ENCODE results near the gene LIPI. TPM values are rescaled to one million over a fixed set of nuclear protein-coding genes. Genes with fewer than 3 reads are reported as not detected.

LIPI gene
- total RNA-seq, 1 experiment from 2014 or later, result not detected

GRCh38 chr21:14241297-14241696, 30.5 kb upstream of the LIPI start:
- no peak overlapping the region for H3K4me3 Mint-ChIP-seq (ENCODE audit: low read depth, unreplicated experiment)
- H3K9me3 Mint-ChIP-seq (ENCODE audit: low read depth, unreplicated experiment), result no peaks in the 10 kb centered on the region
- H3K4me1 Mint-ChIP-seq (ENCODE audit: low read depth, unreplicated experiment), result no peaks in the 10 kb centered on the region
- no peak overlapping the region for H3K27ac Mint-ChIP-seq (ENCODE audit: unreplicated experiment)
- intact Hi-C loops (cut with micrococcal nuclease; ENCODE audit: unreplicated experiment), result no loop called here
- no TSS peak for BruUV-seq (replicated peaks)
- no peaks in the 10 kb centered on the region for H3K36me3 Mint-ChIP-seq (ENCODE audit: insufficient read depth, unreplicated experiment)
- CTCF ChIA-PET, result no interaction called here
- no peak for DNase-seq
- TF ChIP-seq, protein P1, sequence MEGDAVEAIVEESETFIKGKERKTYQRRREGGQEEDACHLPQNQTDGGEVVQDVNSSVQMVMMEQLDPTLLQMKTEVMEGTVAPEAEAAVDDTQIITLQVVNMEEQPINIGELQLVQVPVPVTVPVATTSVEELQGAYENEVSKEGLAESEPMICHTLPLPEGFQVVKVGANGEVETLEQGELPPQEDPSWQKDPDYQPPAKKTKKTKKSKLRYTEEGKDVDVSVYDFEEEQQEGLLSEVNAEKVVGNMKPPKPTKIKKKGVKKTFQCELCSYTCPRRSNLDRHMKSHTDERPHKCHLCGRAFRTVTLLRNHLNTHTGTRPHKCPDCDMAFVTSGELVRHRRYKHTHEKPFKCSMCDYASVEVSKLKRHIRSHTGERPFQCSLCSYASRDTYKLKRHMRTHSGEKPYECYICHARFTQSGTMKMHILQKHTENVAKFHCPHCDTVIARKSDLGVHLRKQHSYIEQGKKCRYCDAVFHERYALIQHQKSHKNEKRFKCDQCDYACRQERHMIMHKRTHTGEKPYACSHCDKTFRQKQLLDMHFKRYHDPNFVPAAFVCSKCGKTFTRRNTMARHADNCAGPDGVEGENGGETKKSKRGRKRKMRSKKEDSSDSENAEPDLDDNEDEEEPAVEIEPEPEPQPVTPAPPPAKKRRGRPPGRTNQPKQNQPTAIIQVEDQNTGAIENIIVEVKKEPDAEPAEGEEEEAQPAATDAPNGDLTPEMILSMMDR (IDR thresholded peaks at IDR 0.05; ENCODE audit: unreplicated experiment), result no peak
- H3K27me3 Mint-ChIP-seq (ENCODE audit: unreplicated experiment), result no peaks in the 10 kb centered on the region

DNA sequence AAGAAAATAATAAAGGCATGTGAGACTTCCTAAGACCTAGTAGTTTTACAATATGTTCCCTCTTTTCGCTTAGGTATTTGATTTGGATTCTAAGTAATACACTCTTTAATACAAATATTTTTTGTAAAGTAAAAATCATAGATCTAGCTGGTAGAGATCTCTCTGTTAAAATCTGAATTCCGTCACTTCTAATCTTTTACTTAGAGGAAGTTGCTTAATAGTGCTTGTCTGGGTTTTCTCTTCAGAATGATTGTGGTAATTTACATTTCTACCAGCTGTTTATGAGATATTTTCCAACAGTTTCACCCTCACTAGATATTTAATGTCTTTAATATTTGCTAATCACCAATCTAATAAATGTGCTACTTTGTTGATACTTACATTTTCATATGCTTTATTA, 28.5 kb upstream of the LIPI start:
- no peaks in the 10 kb centered on the region for H3K9me3 Mint-ChIP-seq (ENCODE audit: low read depth, unreplicated experiment)
- DNase-seq, result no peak
- H3K4me1 Mint-ChIP-seq (ENCODE audit: low read depth, unreplicated experiment), result no peaks in the 10 kb centered on the region
- CTCF ChIA-PET, result no interaction called here
- intact Hi-C loops (cut with micrococcal nuclease; ENCODE audit: unreplicated experiment), result no loop called here
- BruUV-seq (replicated peaks), result no TSS peak
- TF ChIP-seq, protein P1 (IDR thresholded peaks at IDR 0.05; ENCODE audit: unreplicated experiment), result no peak
- H3K4me3 Mint-ChIP-seq (ENCODE audit: low read depth, unreplicated experiment), result no peak overlapping the region
- peaks cover 10% of the 10 kb centered on the region for H3K27me3 Mint-ChIP-seq (ENCODE audit: unreplicated experiment)
- no peak overlapping the region for H3K27ac Mint-ChIP-seq (ENCODE audit: unreplicated experiment)
- no peaks in the 10 kb centered on the region for H3K36me3 Mint-ChIP-seq (ENCODE audit: insufficient read depth, unreplicated experiment)

GRCh38 chr21:14236180-14236579, 25.4 kb upstream of the LIPI start:
- DNase-seq, result no peak
- H3K4me3 Mint-ChIP-seq (ENCODE audit: low read depth, unreplicated experiment), result no peak overlapping the region
- no peaks in the 10 kb centered on the region for H3K36me3 Mint-ChIP-seq (ENCODE audit: insufficient read depth, unreplicated experiment)
- BruUV-seq (replicated peaks), result no TSS peak
- TF ChIP-seq, protein P1 (IDR thresholded peaks at IDR 0.05; ENCODE audit: unreplicated experiment), result no peak
- peaks cover 15% of the 10 kb centered on the region for H3K27me3 Mint-ChIP-seq (ENCODE audit: unreplicated experiment)
- H3K27ac Mint-ChIP-seq (ENCODE audit: unreplicated experiment), result no peak overlapping the region
- intact Hi-C loops (cut with micrococcal nuclease; ENCODE audit: unreplicated experiment), result no loop called here
- no peaks in the 10 kb centered on the region for H3K9me3 Mint-ChIP-seq (ENCODE audit: low read depth, unreplicated experiment)
- H3K4me1 Mint-ChIP-seq (ENCODE audit: low read depth, unreplicated experiment), result no peaks in the 10 kb centered on the region
- CTCF ChIA-PET, result no interaction called here

DNA sequence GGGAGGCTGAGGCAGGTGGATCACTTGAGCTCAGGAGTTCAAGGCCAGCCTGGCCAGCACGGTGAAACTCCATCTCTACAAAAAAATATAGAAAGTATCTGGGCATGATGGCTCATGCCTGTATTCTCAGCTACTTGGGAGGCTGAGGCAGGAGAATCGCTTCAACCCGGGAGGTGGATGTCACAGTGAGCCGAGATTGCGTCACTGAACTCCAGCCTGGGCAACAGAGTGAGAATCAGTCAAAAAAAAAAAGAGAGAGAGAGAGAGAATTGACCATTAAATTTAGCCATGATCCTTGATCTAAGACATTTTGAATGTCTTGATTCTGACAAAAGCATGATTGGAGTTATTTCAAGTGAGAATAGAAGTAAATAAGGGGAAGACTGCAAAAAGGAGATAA, 24.3 kb upstream of the LIPI start:
- H3K27me3 Mint-ChIP-seq (ENCODE audit: unreplicated experiment), result peaks cover 15% of the 10 kb centered on the region
- H3K36me3 Mint-ChIP-seq (ENCODE audit: insufficient read depth, unreplicated experiment), result no peaks in the 10 kb centered on the region
- CTCF ChIA-PET, result no interaction called here
- H3K4me1 Mint-ChIP-seq (ENCODE audit: low read depth, unreplicated experiment), result no peaks in the 10 kb centered on the region
- no peak overlapping the region for H3K4me3 Mint-ChIP-seq (ENCODE audit: low read depth, unreplicated experiment)
- BruUV-seq (replicated peaks), result no TSS peak
- intact Hi-C loops (cut with micrococcal nuclease; ENCODE audit: unreplicated experiment), result no loop called here
- TF ChIP-seq, protein P1 (IDR thresholded peaks at IDR 0.05; ENCODE audit: unreplicated experiment), result no peak
- no peak for DNase-seq
- no peak overlapping the region for H3K27ac Mint-ChIP-seq (ENCODE audit: unreplicated experiment)
- no peaks in the 10 kb centered on the region for H3K9me3 Mint-ChIP-seq (ENCODE audit: low read depth, unreplicated experiment)

GRCh38 chr21:14229399-14229798, 18.6 kb upstream of the LIPI start:
- Mint-ChIP-seq H3K27me3 (ENCODE audit: unreplicated experiment) (peaks cover 6% of the 10 kb centered on the region), H3K36me3 (ENCODE audit: insufficient read depth, unreplicated experiment) (no peaks in the 10 kb centered on the region), H3K4me3 (ENCODE audit: low read depth, unreplicated experiment) (no peak overlapping the region), H3K27ac (ENCODE audit: unreplicated experiment) (no peak overlapping the region), H3K9me3 (ENCODE audit: low read depth, unreplicated experiment) (peaks cover 5% of the 10 kb centered on the region), H3K4me1 (ENCODE audit: low read depth, unreplicated experiment) (no peaks in the 10 kb centered on the region)
- TF ChIP-seq, protein P1 (IDR thresholded peaks at IDR 0.05; ENCODE audit: unreplicated experiment), result no peak
- intact Hi-C loops (cut with micrococcal nuclease; ENCODE audit: unreplicated experiment), result no loop called here
- no TSS peak for BruUV-seq (replicated peaks)
- no peak for DNase-seq
- CTCF ChIA-PET, result no interaction called here
